Fibroblast of villous mesenchyme (primary cell): ENCODE measurements around the gene SS18L1. TPM values are rescaled to one million over a fixed set of nuclear protein-coding genes. Genes with fewer than 3 reads are reported as not detected.

Experiments used
- DNase-seq: peaks from one replicate; pipeline ENCODE4 v3.0.0-alpha.2; 2010; ENCODE audit warnings: low read depth
- H3K4me3 ChIP-seq: 2 replicates; pipeline ENCODE4 v1.5.1; 2011; ENCODE audit warnings: low read depth, mild to moderate bottlenecking, low read length
- CTCF ChIP-seq: IDR thresholded peaks from 2 replicates; pipeline ENCODE4 v1.5.1; 2012; ENCODE audit warnings: low read depth, mild to moderate bottlenecking, low read length; ENCODE audit not compliant: insufficient read depth
- total RNA-seq: library from RNA; depleted of rRNA; stranded (reverse); fragments of >200 nt; gene quantifications from 2 replicates; pipeline ENCODE4 v1.2.3, GENCODE V29; 2012

SS18L1 gene
- total RNA-seq, 1 donor, result 14.2 TPM

GRCh38 chr20:62116558-62117361 lies 26.8 kb upstream of the SS18L1 start:
- DNase-seq, result no peak

GRCh38 chr20:62117362-62117646 lies 26.3 kb upstream of the SS18L1 start:
- no peak overlapping the region for H3K4me3 ChIP-seq
- DNase-seq, result no peak
- TF ChIP-seq CTCF, result no peak

More at GRCh38 chr20:62116558-62117361, 26.8 kb upstream of the SS18L1 start:
- TF ChIP-seq CTCF, result no peak
- no peak overlapping the region for H3K4me3 ChIP-seq

- DNase-seq, result no peak
- H3K4me3 ChIP-seq, result no peak overlapping the region
- TF ChIP-seq CTCF, result no peak
Observed at GRCh38 chr20:62117658-62118057, 25.9 kb upstream of the SS18L1 start.

- no peak for DNase-seq
- no peak for TF ChIP-seq CTCF
Observed at GRCh38 chr20:62118113-62119043, 25.2 kb upstream of the SS18L1 start.

GRCh38 chr20:62119115-62119514 lies 24.5 kb upstream of the SS18L1 start:
- no peak overlapping the region for H3K4me3 ChIP-seq
- DNase-seq, result no peak
- TF ChIP-seq CTCF, result no peak

More at GRCh38 chr20:62118113-62119043, 25.2 kb upstream of the SS18L1 start:
- H3K4me3 ChIP-seq, result no peak overlapping the region

GRCh38 chr20:62119591-62120364 lies 23.8 kb upstream of the SS18L1 start:
- no peak overlapping the region for H3K4me3 ChIP-seq
- TF ChIP-seq CTCF, result no peak
- DNase-seq, result no peak
